ENCODE results near the gene FAM53A. TPM values are rescaled to one million over a fixed set of nuclear protein-coding genes. Genes with fewer than 3 reads are reported as not detected.
"Not testable (repeated sequence)": the region's sequence is repeated elsewhere in the genome, so short reads cannot be mapped to it uniquely, and the experiment has no call there.

The FAM53A gene
- total RNA-seq, 1 experiment from 2014 or later = 10.9 TPM

- no peak for DNase-seq (ENCODE audit: low read depth)
These were observed 24.7 kb downstream of the FAM53A start for GRCh38 chr4:1659104-1660043.

- DNase-seq (ENCODE audit: low read depth) = no peak
These were observed 25.5 kb downstream of the FAM53A start for GRCh38 chr4:1658581-1658980.

GRCh38 chr4:1658146-1658545, 26.0 kb downstream of the FAM53A start:
- no peak for DNase-seq (ENCODE audit: low read depth)

- DNase-seq (ENCODE audit: low read depth) = no peak
These were observed 27.1 kb downstream of the FAM53A start for GRCh38 chr4:1656986-1657385.

- no peak for DNase-seq (ENCODE audit: low read depth)
These were observed 28.0 kb downstream of the FAM53A start for GRCh38 chr4:1656132-1656531.

GRCh38 chr4:1655676-1656075, 28.4 kb downstream of the FAM53A start:
- DNase-seq (ENCODE audit: low read depth) = no peak

GRCh38 chr4:1655081-1655480, 29.0 kb downstream of the FAM53A start:
- no peak for DNase-seq (ENCODE audit: low read depth)

- DNase-seq (ENCODE audit: low read depth) = no peak
These were observed 29.7 kb downstream of the FAM53A start for GRCh38 chr4:1654216-1654955.

- no peak for DNase-seq (ENCODE audit: low read depth)
These were observed 30.3 kb downstream of the FAM53A start for GRCh38 chr4:1653776-1654175.

GRCh38 chr4:1652088-1652487, 32.0 kb downstream of the FAM53A start:
- DNase-seq (ENCODE audit: low read depth) = no peak

- DNase-seq (ENCODE audit: low read depth) = no peak
These were observed 32.5 kb downstream of the FAM53A start for GRCh38 chr4:1651609-1652008.

GRCh38 chr4:1648962-1649361, 35.2 kb downstream of the FAM53A start:
- no peak for DNase-seq (ENCODE audit: low read depth)

GRCh38 chr4:1647432-1647831, 36.7 kb downstream of the FAM53A start:
- no peak for DNase-seq (ENCODE audit: low read depth)

GRCh38 chr4:1646690-1647089, 37.4 kb downstream of the FAM53A start:
- DNase-seq (ENCODE audit: low read depth) = no peak

GRCh38 chr4:1644891-1645657, 39.0 kb downstream of the FAM53A start:
- no peak for DNase-seq (ENCODE audit: low read depth)

GRCh38 chr4:1643971-1644735, 40.0 kb downstream of the FAM53A start:
- DNase-seq (ENCODE audit: low read depth) = no peak

GRCh38 chr4:1642196-1642951, 41.7 kb downstream of the FAM53A start:
- DNase-seq (ENCODE audit: low read depth) = no peak

- DNase-seq (ENCODE audit: low read depth) = no peak
These were observed 42.4 kb downstream of the FAM53A start for GRCh38 chr4:1641671-1642070.

GRCh38 chr4:1640716-1641503, 43.2 kb downstream of the FAM53A start:
- DNase-seq (ENCODE audit: low read depth) = not testable (repeated sequence)

- DNase-seq (ENCODE audit: low read depth) = no peak
These were observed 43.9 kb downstream of the FAM53A start for GRCh38 chr4:1640190-1640589.

Measured in Daoy (cell line).